Hepatic stellate cell (primary cell): Measurements from ENCODE around the gene IRF2.

Source experiments
- DNase-seq: peaks from one replicate; pipeline ENCODE4 v3.0.0; 2011; ENCODE audit warnings: low spot score

Gene IRF2

GRCh38 chr4:184368290-184368689 lies 106.1 kb downstream of the IRF2 start:
- DNase-seq, result no peak

DNA sequence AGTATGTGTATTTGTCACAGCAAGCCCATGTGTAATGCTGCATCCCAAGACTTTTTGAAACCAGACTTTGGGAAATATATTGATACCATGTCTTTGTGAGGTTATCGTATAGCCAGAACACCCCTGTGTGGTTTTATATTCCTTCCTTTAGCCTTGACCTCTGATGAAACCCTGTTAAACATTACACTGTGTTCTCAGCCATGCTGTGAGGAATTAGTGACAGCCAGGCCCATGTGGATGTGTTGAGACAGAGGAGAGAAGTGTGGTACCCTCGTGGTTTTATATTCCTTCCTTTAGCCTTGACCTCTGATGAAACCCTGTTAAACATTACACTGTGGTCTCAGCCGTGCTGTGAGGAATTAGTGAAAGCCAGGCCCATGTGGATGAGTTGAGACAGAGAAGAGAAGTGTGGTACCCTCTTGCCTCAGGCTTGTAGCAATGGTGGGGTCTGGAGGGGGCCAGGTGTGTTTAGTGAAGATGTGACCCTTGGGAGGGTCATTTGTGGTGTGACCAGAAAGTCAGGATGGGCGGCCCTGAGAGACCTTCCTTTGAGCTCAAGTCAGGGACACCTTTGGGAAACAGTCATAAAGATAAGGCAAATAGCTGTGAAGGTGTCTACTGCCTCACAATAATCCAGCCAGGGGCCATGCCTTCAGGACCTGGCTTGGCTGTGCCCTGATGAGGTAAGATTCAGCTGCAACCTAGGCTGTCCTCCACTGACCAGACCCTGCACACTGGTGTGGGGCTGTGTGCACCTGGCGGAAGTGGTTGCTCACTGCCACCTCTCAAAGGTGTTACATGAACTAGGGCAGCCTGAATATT lies 110.0 kb downstream of the IRF2 start:
- DNase-seq, result no peak

- no peak for DNase-seq
These were observed 111.1 kb downstream of the IRF2 start for GRCh38 chr4:184363258-184363657.

GRCh38 chr4:184362396-184362795 lies 112.0 kb downstream of the IRF2 start:
- DNase-seq, result peak; percentile 22

GRCh38 chr4:184361443-184361842 lies 112.9 kb downstream of the IRF2 start:
- peak; percentile 25 for DNase-seq

DNA sequence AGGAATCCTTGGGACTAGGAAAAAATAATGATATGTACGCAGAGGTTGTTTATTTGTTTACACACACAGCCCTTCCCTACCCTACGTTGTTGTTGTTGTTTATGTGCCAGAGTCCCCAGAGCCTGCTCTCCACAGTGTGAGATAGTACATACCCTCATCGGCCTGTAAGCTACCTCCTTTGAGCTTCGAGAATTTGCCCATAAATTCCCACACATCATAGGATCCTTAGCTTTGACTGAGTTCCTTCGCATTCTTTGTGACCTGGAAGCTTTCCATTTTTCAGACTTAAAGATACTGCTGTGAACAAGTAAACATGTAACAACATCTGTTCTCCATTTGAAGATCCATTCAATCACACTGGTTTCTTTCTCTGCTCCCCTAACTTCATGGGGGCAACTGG lies 114.5 kb downstream of the IRF2 start:
- no peak for DNase-seq

DNA sequence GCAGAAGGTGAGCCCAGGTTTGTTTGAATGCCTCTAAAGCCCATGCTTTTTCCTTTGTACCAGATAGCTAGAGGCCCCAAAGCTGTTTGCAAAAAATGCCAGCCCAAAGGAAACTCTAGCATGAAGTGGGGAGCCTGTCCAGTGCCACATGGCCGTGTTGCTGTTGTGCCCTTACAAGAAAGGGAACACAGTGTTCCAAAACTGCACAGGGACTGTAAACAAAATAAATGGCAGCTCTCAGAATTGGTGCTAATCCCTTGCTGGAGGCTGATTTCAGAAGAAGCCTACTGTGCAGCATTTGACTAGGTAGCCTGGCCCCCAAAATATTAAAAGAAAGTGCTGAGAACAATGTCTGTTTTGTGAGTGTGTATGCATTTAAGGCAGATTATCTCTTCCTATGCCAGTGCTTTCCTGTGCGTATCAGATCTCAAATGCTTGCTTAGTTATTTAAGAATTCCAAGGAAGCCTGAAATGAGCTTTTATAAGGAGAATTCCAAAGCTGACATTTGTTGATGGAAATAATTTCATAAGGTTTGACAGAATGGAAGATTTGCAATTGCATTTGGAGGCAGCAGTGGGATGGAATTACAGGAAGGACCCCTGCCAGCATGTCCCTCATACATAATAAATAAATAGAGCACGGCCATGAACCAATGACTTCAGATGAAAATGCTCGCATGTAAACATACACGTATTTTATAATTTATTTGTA lies 115.7 kb downstream of the IRF2 start:
- DNase-seq, result no peak

- no peak for DNase-seq
These were observed 116.6 kb downstream of the IRF2 start for GRCh38 chr4:184357772-184358171.

DNA sequence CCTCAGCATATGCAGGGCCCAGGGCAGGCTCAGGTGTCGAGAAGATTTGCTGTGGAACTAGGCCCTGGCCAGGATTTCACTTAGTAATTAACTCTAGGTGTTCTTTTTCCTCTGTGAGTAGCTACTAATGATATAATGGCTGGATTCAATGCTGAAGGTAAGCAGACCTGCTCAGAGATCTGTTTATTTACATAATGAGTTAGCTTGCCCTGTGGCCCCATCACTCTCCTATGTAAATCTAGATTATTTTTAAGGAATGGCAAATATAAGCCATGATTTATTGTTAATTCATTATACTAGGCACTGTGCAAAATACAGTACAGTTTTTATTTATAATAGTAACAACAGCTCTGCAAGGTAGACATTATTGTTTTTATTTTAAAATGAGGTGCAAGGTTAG lies 117.2 kb downstream of the IRF2 start:
- DNase-seq, result no peak

DNA sequence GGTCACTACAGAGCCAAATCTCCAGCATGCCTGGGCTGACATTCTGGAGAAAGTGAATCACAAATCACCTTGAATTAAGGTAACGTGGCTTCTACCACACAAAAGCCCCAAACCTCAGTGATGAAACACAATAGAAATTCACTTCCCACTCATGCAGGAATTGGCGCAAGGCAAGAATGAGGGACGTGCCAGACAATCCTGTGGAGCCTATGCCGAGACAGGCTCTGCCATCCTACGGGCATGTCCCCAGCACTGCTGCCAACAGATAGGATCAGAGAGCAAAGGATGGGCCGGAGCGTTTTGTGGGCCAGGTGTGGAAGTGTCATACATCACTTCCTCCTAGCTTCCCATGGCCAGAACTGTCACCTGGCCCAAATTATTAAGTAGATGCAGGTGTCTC lies 118.0 kb downstream of the IRF2 start:
- DNase-seq, result no peak

GRCh38 chr4:184355857-184356256 lies 118.5 kb downstream of the IRF2 start:
- DNase-seq, result no peak

GRCh38 chr4:184355111-184355604 lies 119.2 kb downstream of the IRF2 start:
- DNase-seq, result peak; percentile 66

DNA sequence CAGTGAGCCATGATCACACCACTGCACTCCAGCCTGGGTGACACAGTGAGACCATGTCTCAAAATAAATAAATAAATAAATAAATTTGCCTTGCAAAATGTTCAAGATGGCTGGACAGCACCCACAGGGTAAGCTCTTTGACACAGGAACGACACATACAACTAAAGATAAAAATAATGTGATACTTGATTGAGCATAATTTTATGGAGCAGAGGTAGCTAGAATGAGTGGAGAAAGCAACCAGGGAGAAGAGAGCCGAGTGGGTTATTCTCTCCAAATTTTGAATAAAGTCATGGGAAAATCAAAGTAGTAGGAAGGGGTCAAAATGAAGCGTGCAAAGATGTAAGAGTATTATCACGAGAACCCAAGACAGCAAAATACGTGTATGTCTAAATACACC lies 121.5 kb downstream of the IRF2 start:
- DNase-seq, result no peak

DNA sequence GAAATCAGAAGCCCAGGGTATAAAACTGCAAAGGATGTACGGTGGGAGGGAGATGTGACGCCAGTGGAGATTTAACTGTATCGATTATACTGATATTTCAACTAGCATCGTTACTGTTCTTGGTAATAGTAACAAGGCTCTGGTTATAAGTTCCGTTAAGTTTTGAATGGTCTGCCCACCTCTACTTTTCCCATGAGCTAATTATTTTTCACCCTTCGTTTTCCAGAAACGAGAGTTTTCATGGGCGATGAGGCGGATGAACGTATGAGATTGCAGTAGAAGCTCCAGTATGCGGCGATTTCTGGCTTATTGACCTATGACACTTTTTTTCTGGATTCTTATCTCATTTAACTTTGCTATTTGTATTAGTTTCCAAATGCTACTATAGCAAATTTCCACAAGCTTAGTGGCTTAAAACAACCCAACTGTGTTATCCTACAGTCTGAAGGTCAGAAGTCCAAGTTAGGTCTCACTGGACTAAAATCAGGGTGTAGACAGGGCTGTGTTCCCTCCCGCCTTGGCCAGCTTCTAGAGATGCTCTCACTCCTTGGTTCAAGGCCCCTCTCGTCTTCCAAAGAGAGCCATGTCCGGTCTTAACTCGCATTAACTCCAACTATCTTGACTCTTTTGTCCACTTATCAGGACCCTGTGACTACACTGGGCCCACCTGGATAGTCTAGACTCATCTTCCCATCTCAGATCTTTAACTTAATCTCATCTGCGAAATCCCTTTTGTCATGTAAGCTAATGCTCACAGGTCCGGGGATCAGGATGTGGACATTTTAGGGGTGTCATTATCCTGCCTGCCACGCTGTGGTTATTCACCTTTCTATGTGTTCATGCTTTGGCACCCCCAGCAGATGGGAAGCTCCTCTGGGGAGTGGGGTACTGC lies 122.5 kb downstream of the IRF2 start:
- DNase-seq, result no peak

DNA sequence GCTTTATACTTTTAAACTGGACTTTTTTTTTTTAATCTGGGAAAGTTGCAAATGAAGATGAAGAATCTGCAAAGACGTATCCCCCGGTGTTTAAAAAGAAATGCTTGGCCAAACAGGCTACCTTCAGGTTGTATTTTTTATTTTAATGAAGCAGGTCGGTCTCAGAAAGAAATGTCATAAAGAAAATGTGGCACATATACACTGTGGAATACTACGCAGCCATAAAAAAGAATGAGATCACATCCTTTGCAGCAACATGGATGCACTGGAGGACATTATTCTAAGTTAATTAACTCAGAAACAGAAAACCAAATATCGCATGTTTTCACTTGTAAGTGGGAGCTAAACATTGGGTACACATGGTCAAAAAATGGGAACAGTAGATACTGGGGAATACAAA lies 123.4 kb downstream of the IRF2 start:
- no peak for DNase-seq

GRCh38 chr4:184350213-184350817 lies 124.0 kb downstream of the IRF2 start:
- DNase-seq, result no peak

- DNase-seq, result no peak
These were observed 124.9 kb downstream of the IRF2 start for GRCh38 chr4:184349283-184350039.

- DNase-seq, result no peak
These were observed 125.8 kb downstream of the IRF2 start for GRCh38 chr4:184348311-184349233.

DNA sequence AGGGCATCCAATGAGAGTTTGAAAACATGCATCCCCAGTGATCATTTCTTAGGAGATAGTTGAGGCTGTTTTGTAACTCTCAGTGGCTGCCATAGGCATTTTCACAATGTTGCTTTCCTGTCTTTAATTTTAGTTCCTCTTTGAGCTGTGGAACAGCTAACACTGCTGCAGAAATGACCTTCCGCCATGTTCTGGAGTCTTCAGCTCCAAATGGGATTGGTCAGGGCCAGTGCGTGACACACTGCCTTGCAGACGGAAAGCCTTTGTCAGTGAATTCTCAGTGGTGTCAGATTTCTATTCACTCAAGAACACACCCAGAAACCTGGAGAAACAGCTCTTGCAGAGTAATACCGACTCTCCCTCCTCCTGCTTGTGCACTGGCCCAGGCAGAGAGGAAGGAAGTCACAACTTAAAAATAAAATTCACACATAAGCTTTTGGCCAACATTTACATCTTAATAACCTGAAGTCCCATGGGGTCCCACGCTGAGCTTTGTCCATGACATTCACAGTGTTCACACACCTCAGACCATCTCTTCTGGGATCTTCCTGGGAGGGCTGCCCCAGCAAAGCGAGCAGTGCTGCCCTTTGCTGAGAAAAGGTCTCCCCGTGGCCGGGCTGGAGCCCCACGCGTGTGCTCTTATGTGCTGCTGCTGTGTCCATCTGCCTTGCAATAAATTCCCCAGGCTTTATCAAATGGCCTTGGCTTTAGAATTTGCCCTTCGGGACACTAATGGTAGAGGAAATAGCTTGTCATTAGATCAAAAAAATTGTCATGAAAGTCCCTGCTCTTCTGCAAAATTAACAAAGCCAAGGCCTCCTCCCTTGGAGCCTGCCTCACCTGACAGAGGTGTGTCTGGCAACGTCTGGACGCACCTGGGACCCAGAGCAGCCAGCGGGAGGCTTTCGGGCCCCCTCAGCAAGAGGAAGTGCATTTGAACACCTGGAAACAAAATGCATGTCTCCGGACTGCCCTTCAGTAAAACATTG lies 126.8 kb downstream of the IRF2 start:
- no peak for DNase-seq
